ENCODE data around the gene MAS1L.

DNA sequence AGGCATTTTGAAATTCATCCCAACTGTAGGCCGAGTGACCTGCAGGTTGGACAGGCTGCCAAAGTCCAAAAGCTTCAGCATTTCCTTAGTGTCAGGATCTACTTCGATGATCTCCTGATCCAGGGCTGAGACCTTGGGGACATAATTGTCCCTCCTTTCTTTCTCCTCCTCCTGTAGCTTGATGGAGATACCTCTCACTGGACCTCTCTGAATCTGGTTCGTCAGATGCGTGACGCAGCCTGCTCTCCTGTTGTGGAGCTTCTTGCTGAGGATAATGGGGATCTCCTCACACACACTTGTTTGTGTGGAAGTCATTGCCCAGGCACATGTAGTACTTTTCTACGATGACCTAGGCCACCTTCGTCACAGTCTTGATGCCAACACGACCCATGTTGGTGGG is 1.5 kb upstream of the MAS1L start:
- TF ChIP-seq, protein P1, sequence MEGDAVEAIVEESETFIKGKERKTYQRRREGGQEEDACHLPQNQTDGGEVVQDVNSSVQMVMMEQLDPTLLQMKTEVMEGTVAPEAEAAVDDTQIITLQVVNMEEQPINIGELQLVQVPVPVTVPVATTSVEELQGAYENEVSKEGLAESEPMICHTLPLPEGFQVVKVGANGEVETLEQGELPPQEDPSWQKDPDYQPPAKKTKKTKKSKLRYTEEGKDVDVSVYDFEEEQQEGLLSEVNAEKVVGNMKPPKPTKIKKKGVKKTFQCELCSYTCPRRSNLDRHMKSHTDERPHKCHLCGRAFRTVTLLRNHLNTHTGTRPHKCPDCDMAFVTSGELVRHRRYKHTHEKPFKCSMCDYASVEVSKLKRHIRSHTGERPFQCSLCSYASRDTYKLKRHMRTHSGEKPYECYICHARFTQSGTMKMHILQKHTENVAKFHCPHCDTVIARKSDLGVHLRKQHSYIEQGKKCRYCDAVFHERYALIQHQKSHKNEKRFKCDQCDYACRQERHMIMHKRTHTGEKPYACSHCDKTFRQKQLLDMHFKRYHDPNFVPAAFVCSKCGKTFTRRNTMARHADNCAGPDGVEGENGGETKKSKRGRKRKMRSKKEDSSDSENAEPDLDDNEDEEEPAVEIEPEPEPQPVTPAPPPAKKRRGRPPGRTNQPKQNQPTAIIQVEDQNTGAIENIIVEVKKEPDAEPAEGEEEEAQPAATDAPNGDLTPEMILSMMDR (IDR thresholded peaks at IDR 0.05; ENCODE audit: low read depth, low read length, poor library complexity, severe bottlenecking), result no peak
- no peak for TF ChIP-seq EZH2phosphoT487 (IDR thresholded peaks at IDR 0.05; ENCODE audit: borderline replicate concordance, low read length)
